ENCODE results near the gene HAP1.

Gene HAP1

GRCh38 chr17:41684035-41684434, 50.4 kb downstream of the HAP1 start:
- no peak for TF ChIP-seq CTCF (IDR thresholded peaks at IDR 0.05; ENCODE audit: low read depth, low read length, missing control alignments)
- DNase-seq (ENCODE audit: extremely low read depth, low read depth), result no peak
- H3K4me3 ChIP-seq (replicated peaks; ENCODE audit: low read depth, low read length), result no peak overlapping the region

GRCh38 chr17:41683441-41684007, 50.9 kb downstream of the HAP1 start:
- no peak for DNase-seq (ENCODE audit: extremely low read depth, low read depth)
- no peak overlapping the region for H3K4me3 ChIP-seq (replicated peaks; ENCODE audit: low read depth, low read length)
- no peak for TF ChIP-seq CTCF (IDR thresholded peaks at IDR 0.05; ENCODE audit: low read depth, low read length, missing control alignments)

- H3K4me3 ChIP-seq (replicated peaks; ENCODE audit: low read depth, low read length), result no peak overlapping the region
- TF ChIP-seq CTCF (IDR thresholded peaks at IDR 0.05; ENCODE audit: low read depth, low read length, missing control alignments), result no peak
- DNase-seq (ENCODE audit: extremely low read depth, low read depth), result no peak
Measured at GRCh38 chr17:41682631-41683030, 51.8 kb downstream of the HAP1 start.

GRCh38 chr17:41681776-41682175, 52.7 kb downstream of the HAP1 start:
- no peak overlapping the region for H3K4me3 ChIP-seq (replicated peaks; ENCODE audit: low read depth, low read length)
- no peak for DNase-seq (ENCODE audit: extremely low read depth, low read depth)
- TF ChIP-seq CTCF (IDR thresholded peaks at IDR 0.05; ENCODE audit: low read depth, low read length, missing control alignments), result no peak

- no peak for TF ChIP-seq CTCF (IDR thresholded peaks at IDR 0.05; ENCODE audit: low read depth, low read length, missing control alignments)
- DNase-seq (ENCODE audit: extremely low read depth, low read depth), result no peak
Measured at GRCh38 chr17:41680426-41681040, 53.9 kb downstream of the HAP1 start.

GRCh38 chr17:41679740-41680425, 54.6 kb downstream of the HAP1 start:
- no peak for TF ChIP-seq CTCF (IDR thresholded peaks at IDR 0.05; ENCODE audit: low read depth, low read length, missing control alignments)
- H3K4me3 ChIP-seq (replicated peaks; ENCODE audit: low read depth, low read length), result no peak overlapping the region
- no peak for DNase-seq (ENCODE audit: extremely low read depth, low read depth)

More at GRCh38 chr17:41680426-41681040, 53.9 kb downstream of the HAP1 start:
- no peak overlapping the region for H3K4me3 ChIP-seq (replicated peaks; ENCODE audit: low read depth, low read length)

All from HFF-Myc (cell line).